Measurements from ENCODE around the gene ABHD8.

ABHD8 gene

GRCh38 chr19:17303167-17303939, at the start of gene ABHD8:
ABHD8 (minus strand) TSS chr19:17303425; CDS start chr19:17301616, 1,809 bp downstream.
- DNase-seq (ENCODE audit: extremely low read depth in 1 of 2, low read depth in 1 of 2), result peak; percentile 80 to 93

- DNase-seq (ENCODE audit: extremely low read depth in 1 of 2, low read depth in 1 of 2), result no peak
These were observed 49.5 kb upstream of the ABHD8 start for GRCh38 chr19:17352608-17353280.

GRCh38 chr19:17351815-17352435, 48.7 kb upstream of the ABHD8 start:
- DNase-seq (ENCODE audit: extremely low read depth in 1 of 2, low read depth in 1 of 2), result no peak

GRCh38 chr19:17348700-17349099, 45.5 kb upstream of the ABHD8 start:
- no peak for DNase-seq (ENCODE audit: extremely low read depth in 1 of 2, low read depth in 1 of 2)

- no peak for DNase-seq (ENCODE audit: extremely low read depth in 1 of 2, low read depth in 1 of 2)
These were observed 44.7 kb upstream of the ABHD8 start for GRCh38 chr19:17347877-17348276.

- no peak for DNase-seq (ENCODE audit: extremely low read depth in 1 of 2, low read depth in 1 of 2)
These were observed 44.1 kb upstream of the ABHD8 start for GRCh38 chr19:17347361-17347760.

- peak in 1 of 2 donors; percentile 53 for DNase-seq (ENCODE audit: extremely low read depth in 1 of 2, low read depth in 1 of 2)
These were observed 43.0 kb upstream of the ABHD8 start for GRCh38 chr19:17346109-17346671.

- no peak for DNase-seq (ENCODE audit: extremely low read depth in 1 of 2, low read depth in 1 of 2)
These were observed 38.6 kb upstream of the ABHD8 start for GRCh38 chr19:17341845-17342244.

- no peak for DNase-seq (ENCODE audit: extremely low read depth in 1 of 2, low read depth in 1 of 2)
These were observed 38.2 kb upstream of the ABHD8 start for GRCh38 chr19:17341386-17341785.

GRCh38 chr19:17340871-17341357, 37.7 kb upstream of the ABHD8 start:
- no peak for DNase-seq (ENCODE audit: extremely low read depth in 1 of 2, low read depth in 1 of 2)

GRCh38 chr19:17340302-17340870, 37.2 kb upstream of the ABHD8 start:
- no peak for DNase-seq (ENCODE audit: extremely low read depth in 1 of 2, low read depth in 1 of 2)

GRCh38 chr19:17339088-17339741, 36.0 kb upstream of the ABHD8 start:
- DNase-seq (ENCODE audit: extremely low read depth in 1 of 2, low read depth in 1 of 2), result no peak

- DNase-seq (ENCODE audit: extremely low read depth in 1 of 2, low read depth in 1 of 2), result no peak
These were observed 35.3 kb upstream of the ABHD8 start for GRCh38 chr19:17338433-17339078.

GRCh38 chr19:17337675-17338432, 34.6 kb upstream of the ABHD8 start:
- DNase-seq (ENCODE audit: extremely low read depth in 1 of 2, low read depth in 1 of 2), result no peak

- peak; percentile 89 to 98 for DNase-seq (ENCODE audit: extremely low read depth in 1 of 2, low read depth in 1 of 2)
These were observed 33.8 kb upstream of the ABHD8 start, which contains the start of gene GTPBP3 for GRCh38 chr19:17336872-17337674. GTPBP3 (plus strand) TSS chr19:17337553; CDS start chr19:17337612, 59 bp downstream.

GRCh38 chr19:17335575-17335974, 32.4 kb upstream of the ABHD8 start:
- DNase-seq (ENCODE audit: extremely low read depth in 1 of 2, low read depth in 1 of 2), result no peak

GRCh38 chr19:17334414-17335409, 31.5 kb upstream of the ABHD8 start, which contains the start of gene ANO8:
ANO8 (minus strand) TSS chr19:17334855; CDS start chr19:17334670, 185 bp downstream.
- peak; percentile 87 to 94 for DNase-seq (ENCODE audit: extremely low read depth in 1 of 2, low read depth in 1 of 2)

Measured in stimulated activated CD8-positive, alpha-beta memory T cell treated with anti-CD3 and anti-CD28 coated beads, Interleukin-7, amount 100 ng/mL, for 48 hours (primary cell).